PC-9 (cell line): ENCODE results near the gene CLEC2B. TPM values are rescaled to one million over a fixed set of nuclear protein-coding genes. Genes with fewer than 3 reads are reported as not detected.
A peak's percentile ranks its signal among the peaks of the same experiment; 100 is the strongest.

Experiments
- BruUV-seq: library from RNA; stranded (reverse); fragments of 400-500 nt; replicated peaks from 2 replicates; lab custom pipeline; 2021; lab: Mats Ljungman, UMichigan
- CTCF ChIA-PET: fragments of 300-600 bp; sonication (Branson Sonifier 250); formaldehyde crosslinking; loops from one replicate; lab custom pipeline; 2022; ENCODE audit warnings: antibody characterized with exemption; lab: Charles Lee
- POLR2A ChIA-PET: fragments of 300-600 bp; sonication (Branson Sonifier 250); formaldehyde crosslinking; loops from one replicate; lab custom pipeline; 2022; ENCODE audit warnings: antibody characterized with exemption; ENCODE audit not compliant: unreplicated experiment; lab: Charles Lee
- DNase-seq, 2 experiments: peaks; one replicate each; pipeline versions ENCODE4 v3.0.0 to v3.0.0-alpha.2; 2015 to 2022; ENCODE audit warnings: mixed read lengths in 1 of 2
- H2AFZ ChIP-seq: fragments of 200-600 bp; sonication (generic); 2 replicates; pipeline ENCODE4 v1.8.1; 2017; ENCODE audit warnings: antibody characterized with exemption
- H3F3A ChIP-seq: fragments of 200-600 bp; sonication (generic); 2 replicates; pipeline ENCODE4 v1.8.1; 2017; ENCODE audit warnings: antibody characterized with exemption, mild to moderate bottlenecking, low read depth; ENCODE audit not compliant: insufficient read depth
- H3K27ac ChIP-seq: fragments of 200-600 bp; sonication (generic); 2 replicates; pipeline ENCODE4 v1.6.1; 2016; ENCODE audit warnings: mixed run types
- H3K27me3 ChIP-seq: fragments of 200-600 bp; sonication (generic); 2 replicates; pipeline ENCODE4 v1.6.1; 2016; ENCODE audit warnings: low read depth, mixed run types; ENCODE audit not compliant: insufficient read depth
- H3K36me3 ChIP-seq: fragments of 200-600 bp; sonication (generic); 2 replicates; pipeline ENCODE4 v1.6.1; 2016; ENCODE audit warnings: low read depth, mixed run types
- H3K4me1 ChIP-seq: fragments of 200-600 bp; sonication (generic); replicated peaks from 2 replicates; pipeline ENCODE4 v1.6.1; 2016; ENCODE audit warnings: mixed run types; ENCODE audit not compliant: insufficient read depth
- H3K4me2 ChIP-seq: fragments of 200-600 bp; sonication (generic); 2 replicates; pipeline ENCODE4 v1.6.1; 2017; ENCODE audit warnings: mixed run types
- H3K4me3 ChIP-seq: fragments of 200-600 bp; sonication (generic); 2 replicates; pipeline ENCODE4 v1.6.1; 2016; ENCODE audit warnings: mixed run types
- H3K79me2 ChIP-seq: fragments of 200-600 bp; sonication (generic); 2 replicates; pipeline ENCODE4 v1.6.1; 2017; ENCODE audit warnings: low read depth, mixed run types
- H3K9me2 ChIP-seq: fragments of 200-600 bp; sonication (generic); 2 replicates; pipeline ENCODE4 v1.8.1; 2017; ENCODE audit warnings: mild to moderate bottlenecking; ENCODE audit not compliant: insufficient read depth
- H3K9me3 ChIP-seq: fragments of 200-600 bp; sonication (generic); 2 replicates; pipeline ENCODE4 v1.8.1; 2016; ENCODE audit warnings: low read depth; ENCODE audit not compliant: insufficient read depth
- H4K20me1 ChIP-seq: fragments of 200-600 bp; sonication (generic); 2 replicates; pipeline ENCODE4 v1.8.1; 2017; ENCODE audit not compliant: insufficient read depth
- CTCF ChIP-seq: fragments of 200-600 bp; sonication (generic); conservative IDR thresholded peaks from 2 replicates; pipeline ENCODE4 v1.6.1; 2017; ENCODE audit warnings: mixed run types, antibody characterized with exemption, mild to moderate bottlenecking, moderate library complexity
- EZH2 ChIP-seq: fragments of 200-600 bp; sonication (generic); IDR thresholded peaks from 2 replicates; pipeline ENCODE4 v1.8.0; 2017; ENCODE audit warnings: antibody characterized with exemption, low read depth
- intact Hi-C: fragments of 100-400 bp; cut with micrococcal nuclease; formaldehyde crosslinking; loops from one replicate; pipeline ENCODE4 v1.10.0; 2022; ENCODE audit not compliant: unreplicated experiment
- total RNA-seq: library from RNA; stranded (reverse); gene quantifications from 2 replicates; pipeline ENCODE4 v1.2.3, GENCODE V29; 2021

Gene CLEC2B
- total RNA-seq, 1 experiment from 2014 or later = 3.9 TPM

DNA sequence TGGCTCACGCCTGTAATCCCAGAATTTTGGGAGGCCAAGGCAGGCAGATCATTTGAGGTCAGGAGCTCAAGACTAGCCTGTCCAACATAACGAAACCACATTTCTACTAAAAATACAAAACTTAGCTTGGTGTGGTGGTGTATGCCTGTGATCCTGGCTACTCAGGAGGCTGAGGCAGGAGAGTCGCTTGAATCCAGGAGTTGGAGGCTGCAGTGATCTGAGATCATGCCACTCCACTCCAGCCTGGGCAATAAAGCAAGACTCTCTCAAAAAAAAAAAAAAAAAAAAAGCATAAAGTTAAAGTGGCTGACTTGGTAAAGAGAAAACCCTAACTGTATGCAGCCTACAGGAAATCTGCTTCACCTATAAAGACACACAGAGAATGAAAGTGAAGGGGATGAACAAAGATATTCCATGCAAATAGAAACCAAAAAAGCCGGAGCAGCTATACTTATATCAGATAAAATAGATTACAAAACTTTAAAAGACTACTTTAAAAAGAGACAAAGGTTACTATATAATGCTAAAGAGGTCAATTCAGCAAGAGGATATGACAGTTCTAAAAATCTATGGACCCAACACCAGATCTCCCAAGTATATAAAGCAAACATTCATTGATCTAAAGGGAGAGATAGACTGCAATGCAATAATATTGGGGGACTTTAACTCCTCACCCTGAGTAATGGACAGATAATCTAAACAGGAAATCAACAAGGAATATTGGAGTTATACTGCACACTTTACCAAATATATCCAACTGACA is 4.1 kb downstream of the CLEC2B start:
- no peak for DNase-seq
- Histone ChIP-seq H4K20me1 (no peaks in the 10 kb centered on the region), H3K9me2 (no peaks in the 10 kb centered on the region), H3K9me3 (no peaks in the 10 kb centered on the region), H3K27me3 (no peaks in the 10 kb centered on the region), H3K36me3 (no peaks in the 10 kb centered on the region), H3K79me2 (no peaks in the 10 kb centered on the region), H3K4me3 (no peak overlapping the region), H3K27ac (no peak overlapping the region), H2AFZ (0 out of 2 replicates have a peak overlapping the region, but pooled peaks have one; percentile 32), H3K4me1 (peaks cover 9% of the 10 kb centered on the region), H3K4me2 (no peak overlapping the region), H3F3A (peaks cover 9% of the 10 kb centered on the region; the same call in 1 of the 2 replicates)
- POLR2A ChIA-PET = no interaction called here
- BruUV-seq = no TSS peak
- intact Hi-C loops = no loop called here
- TF ChIP-seq CTCF = no peak
- TF ChIP-seq EZH2 = no peak
- CTCF ChIA-PET = interaction anchor here (0.7 kb wide), 1 partner anchor 457 kb away, joined by 4 read pairs; no protein-coding TSS in a partner anchor

GRCh38 chr12:9858135-9858534 is 11.0 kb downstream of the CLEC2B start:
- Histone ChIP-seq H3K4me2 (no peak overlapping the region), H3K4me1 (no peaks in the 10 kb centered on the region), H4K20me1 (no peaks in the 10 kb centered on the region), H3F3A (no peaks in the 10 kb centered on the region), H3K27me3 (no peaks in the 10 kb centered on the region), H3K79me2 (no peaks in the 10 kb centered on the region), H3K4me3 (no peak overlapping the region), H3K36me3 (no peaks in the 10 kb centered on the region), H3K27ac (no peak overlapping the region), H3K9me3 (no peaks in the 10 kb centered on the region), H2AFZ (no peak overlapping the region), H3K9me2 (no peaks in the 10 kb centered on the region)
- TF ChIP-seq CTCF (no peak), EZH2 (no peak)
- ChIA-PET POLR2A (no interaction called here), CTCF (no interaction called here)
- BruUV-seq = no TSS peak
- intact Hi-C loops = no loop called here
- DNase-seq = no peak

- no peak for DNase-seq
- intact Hi-C loops = no loop called here
- Histone ChIP-seq H4K20me1 (no peaks in the 10 kb centered on the region), H3K27ac (no peak overlapping the region), H3K9me2 (no peaks in the 10 kb centered on the region), H3K4me3 (no peak overlapping the region), H3K36me3 (no peaks in the 10 kb centered on the region), H2AFZ (peak overlapping the region; percentile 53; the same call in 1 of the 2 replicates), H3K4me2 (no peak overlapping the region), H3K4me1 (no peaks in the 10 kb centered on the region), H3K79me2 (no peaks in the 10 kb centered on the region), H3K27me3 (no peaks in the 10 kb centered on the region), H3K9me3 (no peaks in the 10 kb centered on the region), H3F3A (no peaks in the 10 kb centered on the region)
- POLR2A ChIA-PET = no interaction called here
- no peak for TF ChIP-seq CTCF
- no peak for TF ChIP-seq EZH2
- BruUV-seq = no TSS peak
- CTCF ChIA-PET = no interaction called here
These were observed 12.3 kb downstream of the CLEC2B start for GRCh38 chr12:9856894-9857293.
